Fibroblast of lung (primary cell): ENCODE results near the gene PCYT1A.

ENCODE experiments used
- CTCF ChIP-seq, 2 donors: IDR thresholded peaks in 1 of 2; conservative IDR thresholded peaks in 1 of 2; 1 replicate in 1 of 2; 2 replicates in 1 of 2; pipeline ENCODE4 v1.5.1; 2011 to 2012; ENCODE audit warnings: low read length in 2 of 2, control low read depth in 1 of 2, inconsistent platforms in 1 of 2, low read depth in 1 of 2, mild to moderate bottlenecking in 1 of 2
- EZH2 ChIP-seq: IDR thresholded peaks from 2 replicates; pipeline ENCODE4 v1.5.1; 2012; ENCODE audit warnings: low read length, control low read depth, mild to moderate bottlenecking; ENCODE audit errors: missing control alignments

- TF ChIP-seq CTCF (conservative IDR thresholded peaks at IDR 0.05 in 1 of 2, IDR thresholded peaks at IDR 0.05 in 1 of 2; ENCODE audit: low read depth in 1 of 2, low read length in 2 of 2) (no peak), EZH2 (no peak)
Measured at GRCh38 chr3:196263819-196264218, 23.7 kb downstream of the PCYT1A start.
